Fibroblast of the aortic adventitia (primary cell): ENCODE measurements around the gene SBNO2. TPM values are rescaled to one million over a fixed set of nuclear protein-coding genes. Genes with fewer than 3 reads are reported as not detected.

Experiments
- DNase-seq: peaks from one replicate; pipeline ENCODE4 v3.0.0-alpha.2; 2010; ENCODE audit warnings: low read depth
- H3K4me3 ChIP-seq: 2 replicates; pipeline ENCODE4 v1.5.1; 2011; ENCODE audit warnings: low read depth, mild to moderate bottlenecking, control low read depth, low read length, moderate library complexity
- CTCF ChIP-seq: IDR thresholded peaks from 2 replicates; pipeline ENCODE4 v1.5.1; 2011; ENCODE audit warnings: mild to moderate bottlenecking, low read length, control low read depth, inconsistent platforms; ENCODE audit not compliant: insufficient read depth
- total RNA-seq: library from RNA; depleted of rRNA; stranded (reverse); fragments of >200 nt; gene quantifications from 2 replicates; pipeline ENCODE4 v1.2.3, GENCODE V29; 2012; ENCODE audit warnings: low replicate concordance

SBNO2 gene
- total RNA-seq: 18.5 and 41.2 TPM in 2 replicates

- H3K4me3 ChIP-seq: peak within 1 kb of the TSS; percentile 93
- peak; percentile 82 for DNase-seq
- no peak for TF ChIP-seq CTCF
Observed at GRCh38 chr19:1173845-1174809, at the start of gene SBNO2. SBNO2 (minus strand) TSS chr19:1174268; CDS start chr19:1154276, 19,992 bp downstream.

- no peak overlapping the region for H3K4me3 ChIP-seq
- peak; percentile 42 for TF ChIP-seq CTCF
- no peak for DNase-seq
Observed at GRCh38 chr19:1223018-1223855, 49.2 kb upstream of the SBNO2 start.

- no peak for DNase-seq
- no peak overlapping the region for H3K4me3 ChIP-seq
- peak; percentile 12 for TF ChIP-seq CTCF
Observed at GRCh38 chr19:1222394-1222793, 48.3 kb upstream of the SBNO2 start.

GRCh38 chr19:1221904-1222255 lies 47.8 kb upstream of the SBNO2 start:
- no peak for DNase-seq
- no peak for TF ChIP-seq CTCF
- no peak overlapping the region for H3K4me3 ChIP-seq

- DNase-seq: peak; percentile 51
- no peak overlapping the region for H3K4me3 ChIP-seq
- peak; percentile 72 for TF ChIP-seq CTCF
Observed at GRCh38 chr19:1220976-1221903, 47.2 kb upstream of the SBNO2 start.

- TF ChIP-seq CTCF: peak; percentile 21
- no peak overlapping the region for H3K4me3 ChIP-seq
- DNase-seq: no peak
Observed at GRCh38 chr19:1220477-1220930, 46.4 kb upstream of the SBNO2 start.
